HG02973 (cell line): ENCODE data around the gene CNOT6.

Experiments used
- ATAC-seq: cut with Tn5 transposase; IDR thresholded peaks from one replicate; pipeline ENCODE4 v1.9.1; 2021; ENCODE audit warnings: moderate library complexity; ENCODE audit not compliant: unreplicated experiment

The CNOT6 gene

GRCh38 chr5:180613814-180614188, 119.6 kb downstream of the CNOT6 start:
- ATAC-seq: no peak

DNA sequence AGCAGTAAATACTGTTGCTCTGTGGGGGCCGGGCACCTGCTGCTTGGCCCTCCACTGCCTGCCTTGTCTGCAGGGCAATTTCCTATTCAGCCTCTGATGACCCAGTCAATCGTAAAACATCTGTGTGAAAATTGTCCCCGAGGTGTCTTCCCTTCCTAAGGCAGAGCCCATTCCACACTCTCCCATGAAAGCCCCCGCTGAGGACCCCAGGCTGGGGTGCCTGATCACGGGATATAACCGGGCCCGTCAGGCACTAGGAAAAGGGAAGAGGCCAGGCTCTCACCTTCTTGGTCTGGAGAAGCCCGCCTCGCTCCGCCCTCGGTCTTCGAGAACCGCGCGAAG, 124.3 kb downstream of the CNOT6 start:
- no peak for ATAC-seq

GRCh38 chr5:180618829-180619562, 124.8 kb downstream of the CNOT6 start:
- ATAC-seq: no peak

GRCh38 chr5:180619563-180619915, 125.4 kb downstream of the CNOT6 start:
- ATAC-seq: no peak

DNA sequence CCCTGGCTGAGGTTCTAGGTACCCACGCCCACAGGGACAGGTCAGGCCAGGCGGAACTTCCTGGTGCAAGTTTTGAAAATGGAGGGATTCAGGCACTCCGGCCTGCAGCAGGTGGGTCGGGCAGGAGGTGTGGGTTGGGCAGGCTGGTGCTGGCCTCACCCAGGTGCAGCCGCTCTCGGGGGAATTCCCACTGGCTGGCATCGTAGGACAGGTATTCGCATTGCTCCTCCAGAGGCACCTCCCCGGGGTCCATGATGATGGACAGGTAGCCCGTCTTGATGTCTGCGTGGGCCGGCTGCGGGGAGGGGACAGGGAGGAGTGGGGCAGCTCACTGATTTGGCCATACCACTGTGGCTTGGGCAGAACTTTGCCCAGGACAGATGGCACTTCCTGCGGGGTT, 125.8 kb downstream of the CNOT6 start:
- no peak for ATAC-seq

- no peak for ATAC-seq
Observed at GRCh38 chr5:180621311-180621710, 127.1 kb downstream of the CNOT6 start.

DNA sequence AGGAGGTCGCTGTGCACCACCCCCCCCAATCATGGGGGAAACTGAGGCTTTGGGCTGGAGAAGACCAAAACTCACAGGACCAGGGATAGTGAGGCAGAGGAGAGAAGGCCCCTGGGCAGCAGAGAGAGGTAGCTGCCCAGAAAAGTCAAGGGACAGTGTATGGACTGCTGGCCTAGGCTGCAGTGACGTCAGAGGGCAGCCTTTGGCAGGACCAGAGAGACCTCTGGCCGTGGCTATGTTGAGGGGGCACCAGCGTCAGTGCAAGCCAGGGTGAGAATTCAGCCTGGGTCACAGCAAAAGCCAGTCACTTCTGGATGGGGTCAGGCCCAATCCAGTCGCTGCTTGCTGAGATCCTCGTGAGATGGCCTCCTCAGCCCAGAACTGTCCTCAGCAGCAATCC, 128.7 kb downstream of the CNOT6 start:
- no peak for ATAC-seq

DNA sequence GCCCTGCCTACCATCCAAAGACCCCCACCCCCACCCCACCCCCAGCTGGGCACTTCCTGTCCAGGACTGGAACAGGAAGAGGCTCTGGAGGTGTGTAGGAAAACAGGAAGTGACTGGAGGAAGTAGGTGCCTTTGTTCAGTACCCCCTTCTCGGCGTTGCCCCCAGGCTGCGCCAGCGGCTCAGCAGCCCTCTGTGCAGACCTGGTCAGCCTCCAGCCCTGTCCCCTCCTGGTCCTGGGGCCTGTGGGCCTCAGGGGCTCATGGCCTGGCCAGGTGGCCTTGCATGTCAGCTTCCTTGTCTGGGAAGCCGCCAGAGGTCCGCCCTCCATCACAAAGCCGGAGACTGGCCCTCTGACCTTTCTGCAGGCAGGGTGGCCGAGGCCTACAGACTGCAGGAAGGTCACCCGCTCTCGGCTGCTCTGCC, 129.2 kb downstream of the CNOT6 start:
- no peak for ATAC-seq

DNA sequence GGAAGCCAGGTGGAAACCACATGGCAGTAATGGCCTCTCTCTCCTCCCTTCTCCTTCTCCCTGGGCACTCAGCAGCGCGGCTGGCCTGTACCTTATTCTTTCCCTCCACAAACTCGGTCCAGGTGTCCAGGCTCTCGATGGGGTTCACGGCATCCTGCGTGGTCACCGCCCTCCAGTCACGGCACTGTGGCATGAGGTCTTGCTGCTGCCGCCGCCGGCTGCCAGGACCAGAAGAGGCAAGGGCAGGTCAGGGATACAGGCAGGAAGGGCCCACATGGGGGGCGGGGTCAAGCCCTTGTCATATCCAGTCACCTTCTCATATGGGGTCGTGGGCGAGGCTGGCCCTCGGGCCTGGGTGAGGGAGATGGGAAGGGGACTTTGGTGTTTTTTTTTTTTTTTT, 129.7 kb downstream of the CNOT6 start:
- ATAC-seq: no peak

DNA sequence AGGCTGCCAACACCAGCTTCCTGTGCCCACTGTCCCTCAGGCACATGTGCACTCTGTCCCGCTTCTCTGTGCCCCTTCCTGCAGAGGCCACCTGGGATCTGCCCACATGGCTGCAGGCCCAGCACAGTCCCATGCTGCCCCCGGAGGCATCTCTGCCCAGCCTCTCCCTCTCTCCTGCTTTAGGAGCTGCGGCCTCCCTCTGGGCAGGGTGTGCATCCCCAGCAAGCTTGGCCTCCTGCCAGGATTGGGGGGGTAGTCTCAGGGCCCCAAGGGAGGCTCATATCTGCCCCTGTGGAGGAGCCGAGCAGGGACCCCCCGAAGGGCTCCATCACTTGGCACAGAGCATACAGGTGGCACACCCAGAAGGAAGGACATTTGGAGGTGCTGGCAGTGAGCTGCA, 130.4 kb downstream of the CNOT6 start:
- ATAC-seq: no peak

DNA sequence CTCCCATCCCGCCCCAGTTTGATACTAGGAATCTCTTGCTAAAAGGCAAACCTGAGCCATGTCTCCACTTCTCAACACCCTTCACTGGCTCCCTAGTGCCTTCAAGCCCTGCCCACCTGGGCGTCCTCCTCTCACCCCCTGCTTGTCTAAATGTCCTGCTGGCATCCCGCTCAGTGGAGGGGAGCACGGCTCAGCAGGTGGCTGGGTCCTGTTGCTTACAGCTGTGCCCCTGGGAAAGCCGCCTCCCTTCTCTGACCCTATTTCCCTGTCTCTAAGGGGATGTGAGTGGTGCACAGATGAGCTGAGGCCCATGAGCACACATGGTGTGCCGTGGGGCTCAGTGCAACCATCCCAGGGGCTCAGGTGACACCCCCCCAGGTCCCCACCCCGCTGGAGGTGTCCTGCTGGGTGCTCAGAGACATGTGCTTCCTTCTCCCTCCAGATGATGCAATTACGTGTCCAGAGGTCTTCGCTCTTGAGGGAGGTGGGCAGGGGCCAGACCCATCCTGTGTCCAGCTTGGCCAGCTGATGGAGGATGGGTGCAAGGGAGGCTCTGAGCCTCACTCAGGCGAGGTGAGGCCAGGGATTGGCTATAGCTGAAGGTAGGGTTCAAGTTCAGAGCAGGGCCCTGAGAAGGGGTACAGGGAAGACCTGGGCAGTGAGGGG, 131.1 kb downstream of the CNOT6 start:
- no peak for ATAC-seq

DNA sequence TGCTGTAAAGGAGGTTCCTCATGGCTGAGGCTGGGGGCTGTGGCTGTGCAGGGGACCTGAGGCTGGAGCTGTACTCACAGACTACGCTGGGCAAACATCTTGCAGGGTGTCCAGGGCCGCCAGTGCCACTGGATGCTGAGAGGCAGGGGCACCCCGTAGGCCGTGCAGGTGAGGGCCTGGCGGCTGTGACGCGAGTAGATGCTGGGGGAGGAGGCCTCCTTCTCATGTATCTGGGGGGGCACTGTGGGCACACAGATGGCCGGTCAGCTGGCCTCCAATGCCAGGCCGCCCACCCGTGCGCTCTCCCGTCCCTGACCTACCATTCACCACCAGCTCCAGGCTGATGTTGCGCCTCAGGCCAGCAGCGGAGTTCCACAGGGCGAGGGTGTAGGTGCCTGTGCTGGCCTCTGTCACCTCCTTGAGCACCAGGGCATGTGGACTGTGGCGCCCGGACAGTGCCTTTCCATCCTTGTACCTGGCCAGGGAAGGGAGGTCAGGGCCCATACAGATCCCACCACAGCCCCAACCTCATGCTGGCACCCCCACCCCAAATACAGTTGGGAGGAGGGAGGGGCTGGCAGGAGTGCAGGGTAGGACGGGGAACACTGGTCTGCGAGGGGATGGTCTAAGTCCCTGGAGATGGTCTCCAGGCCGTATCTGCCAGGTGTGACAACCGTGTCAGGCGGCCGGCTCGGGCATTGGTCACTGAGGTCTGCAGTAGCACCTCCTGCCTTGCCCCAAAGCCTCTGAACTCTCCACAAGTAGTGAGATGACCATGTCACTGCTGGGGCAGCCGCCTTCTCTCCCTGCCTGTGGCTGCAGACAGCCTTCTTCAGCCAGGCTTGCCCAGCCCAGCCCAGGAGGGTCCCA, 131.8 kb downstream of the CNOT6 start:
- no peak for ATAC-seq

GRCh38 chr5:180626661-180627385, 132.6 kb downstream of the CNOT6 start:
- ATAC-seq: no peak

- no peak for ATAC-seq
Observed at GRCh38 chr5:180627386-180628120, 133.4 kb downstream of the CNOT6 start.
